Suprapubic skin (tissue), 4 donors: Measurements from ENCODE around the gene ARHGAP35.

Experiments
- EP300 ChIP-seq: sonication (generic); formaldehyde crosslinking; IDR thresholded peaks from one replicate; pipeline ENCODE4 v1.6.1; 2017; ENCODE audit warnings: antibody characterized with exemption
- POLR2A ChIP-seq, 2 donors: fragments of 450-650 bp; IDR thresholded peaks; one replicate each; pipeline ENCODE4 v1.6.1; 2017; ENCODE audit warnings: antibody characterized with exemption in 2 of 2, mild to moderate bottlenecking in 2 of 2, moderate library complexity in 2 of 2
- POLR2AphosphoS5 ChIP-seq, 3 donors: sonication (generic); formaldehyde crosslinking; IDR thresholded peaks; one replicate each; pipeline ENCODE4 v1.6.1; 2017; ENCODE audit warnings: antibody characterized with exemption in 3 of 3
- TF ChIP-seq, protein P1 (sequence below), 2 donors: fragments of 200-600 bp in 1 of 2; fragments of 450-650 bp in 1 of 2; sonication (generic) in 1 of 2; IDR thresholded peaks; one replicate each; pipeline ENCODE4 v1.5.1; 2016 to 2019; ENCODE audit warnings: antibody characterized with exemption in 2 of 2, mild to moderate bottlenecking in 1 of 2, moderate library complexity in 1 of 2

DNA sequence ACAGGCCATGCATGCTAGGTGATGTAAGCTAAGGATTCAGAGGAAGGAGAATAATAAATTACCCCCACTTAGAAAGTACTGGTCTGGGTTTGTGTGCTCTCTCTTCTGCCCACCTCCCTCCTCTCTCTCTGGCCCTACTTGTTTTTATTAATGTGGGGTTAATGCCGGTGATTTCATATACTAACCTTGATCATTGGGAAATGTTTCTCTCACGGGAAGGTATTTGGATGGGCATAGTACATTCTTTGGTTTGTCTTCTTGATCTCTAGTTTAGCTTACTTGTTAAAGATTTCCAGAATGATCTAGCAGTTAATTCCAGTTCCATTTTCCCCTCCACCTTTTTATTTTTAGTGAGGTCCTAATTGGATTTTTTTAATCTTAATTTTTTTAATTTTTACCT is 24.6 kb downstream of the ARHGAP35 start:
- TF ChIP-seq POLR2A (IDR thresholded peaks at IDR 0.05) (no peak), EP300 (no peak), POLR2AphosphoS5 (IDR thresholded peaks at IDR 0.05) (no peak)
- TF ChIP-seq, protein P1, sequence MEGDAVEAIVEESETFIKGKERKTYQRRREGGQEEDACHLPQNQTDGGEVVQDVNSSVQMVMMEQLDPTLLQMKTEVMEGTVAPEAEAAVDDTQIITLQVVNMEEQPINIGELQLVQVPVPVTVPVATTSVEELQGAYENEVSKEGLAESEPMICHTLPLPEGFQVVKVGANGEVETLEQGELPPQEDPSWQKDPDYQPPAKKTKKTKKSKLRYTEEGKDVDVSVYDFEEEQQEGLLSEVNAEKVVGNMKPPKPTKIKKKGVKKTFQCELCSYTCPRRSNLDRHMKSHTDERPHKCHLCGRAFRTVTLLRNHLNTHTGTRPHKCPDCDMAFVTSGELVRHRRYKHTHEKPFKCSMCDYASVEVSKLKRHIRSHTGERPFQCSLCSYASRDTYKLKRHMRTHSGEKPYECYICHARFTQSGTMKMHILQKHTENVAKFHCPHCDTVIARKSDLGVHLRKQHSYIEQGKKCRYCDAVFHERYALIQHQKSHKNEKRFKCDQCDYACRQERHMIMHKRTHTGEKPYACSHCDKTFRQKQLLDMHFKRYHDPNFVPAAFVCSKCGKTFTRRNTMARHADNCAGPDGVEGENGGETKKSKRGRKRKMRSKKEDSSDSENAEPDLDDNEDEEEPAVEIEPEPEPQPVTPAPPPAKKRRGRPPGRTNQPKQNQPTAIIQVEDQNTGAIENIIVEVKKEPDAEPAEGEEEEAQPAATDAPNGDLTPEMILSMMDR (IDR thresholded peaks at IDR 0.05) = no peak
